Small intestine (tissue), 7 donors: ENCODE results near the gene FGD4. TPM values are rescaled to one million over a fixed set of nuclear protein-coding genes. Genes with fewer than 3 reads are reported as not detected.

Source experiments
- DNase-seq, 2 donors: peaks; one replicate each; pipeline versions ENCODE4 v3.0.0 to v3.0.0-alpha.2; 2013
- FAIRE-seq: peaks from 2 replicates; lab custom pipeline; 2012; peaks lifted over from hg19 to GRCh38; lab: Jason Lieb, UNC
- H3K27ac ChIP-seq, 3 donors: one replicate each; pipeline ENCODE4 v1.5.1; 2013; ENCODE audit warnings: low read length in 2 of 3, mild to moderate bottlenecking in 2 of 3, control low read depth in 1 of 3, inconsistent platforms in 1 of 3, low read depth in 1 of 3, moderate library complexity in 1 of 3
- H3K27me3 ChIP-seq, 3 donors: one replicate each; pipeline ENCODE4 v1.6.1; 2013; ENCODE audit warnings: low read length in 3 of 3, inconsistent platforms in 1 of 3; ENCODE audit not compliant: control insufficient read depth in 3 of 3, insufficient read depth in 3 of 3
- H3K36me3 ChIP-seq, 3 donors: one replicate each; pipeline ENCODE4 v1.6.1; 2013; ENCODE audit warnings: low read length in 3 of 3, inconsistent platforms in 1 of 3, low read depth in 1 of 3, mild to moderate bottlenecking in 1 of 3, moderate library complexity in 1 of 3; ENCODE audit not compliant: control insufficient read depth in 3 of 3, insufficient read depth in 2 of 3
- H3K4me1 ChIP-seq, 3 donors: one replicate each; pipeline ENCODE4 v1.6.1; 2013; ENCODE audit warnings: low read length in 2 of 3, inconsistent platforms in 1 of 3, low read depth in 1 of 3, mild to moderate bottlenecking in 1 of 3, moderate library complexity in 1 of 3; ENCODE audit not compliant: control insufficient read depth in 3 of 3, insufficient read depth in 2 of 3
- H3K4me3 ChIP-seq, 3 donors: one replicate each; pipeline ENCODE4 v1.5.1; 2013; ENCODE audit warnings: low read length in 3 of 3, control low read depth in 1 of 3, inconsistent platforms in 1 of 3, low read depth in 1 of 3, mild to moderate bottlenecking in 1 of 3, moderate library complexity in 1 of 3
- H3K9me3 ChIP-seq, 2 donors: one replicate each; pipeline ENCODE4 v1.6.1; 2013; ENCODE audit warnings: low read depth in 1 of 2, low read length in 1 of 2; ENCODE audit not compliant: control insufficient read depth in 2 of 2, insufficient read depth in 1 of 2
- WGBS, 3 donors: extraction: QIAGEN DNeasy Blood & Tissue Kit; methylation state at CpG; one replicate each; pipeline ENCODE4 v1.1.7; 2013; 5-methylcytosine and 5-hydroxymethylcytosine counted together
- polyA plus RNA-seq, 4 donors: library from polyadenylated mRNA; stranded (reverse) in 3 of 4; unstranded in 1 of 4; fragments of 200-250 nt in 3 of 4; fragments of 120-200 nt in 1 of 4; gene quantifications; one replicate each; pipeline versions ENCODE4 v1.2.1 to v1.2.3, GENCODE V29; 2013
- donor health status: healthy with polysubstance abuse.
- donor health status: control.
- donor health status: control.
- donor health status: Bipolar disorder and iron deficiency.
- donor health status: healthy.

The FGD4 gene
- polyA plus RNA-seq, 4 donors, result 8.2 to 21.4 (median 14.2) TPM

DNA sequence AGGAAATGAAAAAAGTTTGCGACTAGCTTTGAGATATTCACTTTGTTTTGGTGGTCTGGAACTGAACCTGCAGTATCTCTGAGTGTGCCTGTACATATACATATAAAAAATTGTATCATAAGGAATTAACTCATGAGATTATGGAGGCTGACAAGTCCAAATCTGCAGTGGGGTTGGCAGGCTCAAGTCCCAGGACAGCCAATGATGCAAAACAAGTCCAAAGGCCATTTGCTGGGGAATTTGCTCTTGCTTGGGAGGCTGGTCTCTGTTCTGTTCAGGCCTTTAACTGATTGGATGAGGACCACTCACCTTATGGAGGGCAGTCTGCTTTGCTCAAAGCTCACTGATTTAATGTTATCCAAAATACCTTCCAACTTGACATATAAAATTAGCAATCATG is 66.8 kb downstream of the FGD4 start:
- Histone ChIP-seq H3K4me1 (peaks cover 2 to 13% (median 6%) of the 10 kb centered on the region in 3 donors), H3K27me3 (no peaks in the 10 kb centered on the region)
- 94 to 100% (median 95%) methylated on average over 1 of the region's 1 CpG for WGBS, 3 donors

DNA sequence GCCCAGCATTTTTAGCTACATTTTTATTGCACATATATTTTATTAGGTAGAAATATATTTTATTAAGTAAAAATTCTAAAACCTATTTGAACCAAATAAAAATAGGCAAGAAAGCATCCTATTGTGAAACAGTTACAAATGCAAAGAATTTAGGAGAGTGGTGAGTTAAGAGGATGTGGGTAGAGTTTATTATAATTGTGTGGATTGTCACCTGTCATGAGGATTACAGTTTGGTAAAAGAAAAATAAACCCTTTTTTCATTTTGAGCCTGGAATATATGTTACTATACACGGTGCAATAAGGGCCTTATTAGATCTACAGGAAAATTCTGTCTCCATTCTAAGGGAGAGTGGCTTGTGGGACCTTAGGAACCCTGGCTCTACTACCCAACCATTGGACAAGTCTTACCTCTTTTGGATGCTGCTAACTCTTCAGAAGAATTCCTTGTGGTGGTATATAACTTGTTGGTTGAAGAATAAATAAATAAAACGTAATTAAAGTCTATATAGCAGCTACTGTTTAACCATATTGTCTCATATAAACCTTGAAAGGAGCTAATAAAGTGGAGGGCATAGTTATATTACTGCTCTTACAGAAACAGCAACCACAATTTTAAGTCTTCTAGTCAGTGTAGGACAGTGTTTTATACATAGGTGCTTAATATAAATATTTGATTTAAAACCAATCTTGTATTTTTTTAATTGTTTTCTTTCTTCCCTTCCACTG is 67.8 kb downstream of the FGD4 start:
- H3K27ac ChIP-seq, result no peak overlapping the region
- H3K36me3 ChIP-seq, result peaks cover 0 to 24% (median 2%) of the 10 kb centered on the region in 3 donors
- H3K4me1 ChIP-seq, result peaks cover 2 to 21% (median 8%) of the 10 kb centered on the region in 3 donors
- DNase-seq (no peak), FAIRE-seq (no peak)
- H3K9me3 ChIP-seq, result peaks cover 0 to 6% of the 10 kb centered on the region in 2 donors
- 42 to 47% (median 45%) methylated on average over 2 of the region's 2 CpGs for WGBS, 3 donors
- H3K27me3 ChIP-seq, result no peaks in the 10 kb centered on the region
- H3K4me3 ChIP-seq, result no peak overlapping the region

More for the DNA sequence above, 66.8 kb downstream of the FGD4 start:
- peaks cover 0 to 25% (median 2%) of the 10 kb centered on the region in 3 donors for H3K36me3 ChIP-seq
- DNase-seq, result peak in 1 of 2 donors; percentile 37
- FAIRE-seq, result no peak
- H3K4me3 ChIP-seq, result no peak overlapping the region
- peaks cover 0 to 6% of the 10 kb centered on the region in 2 donors for H3K9me3 ChIP-seq
- no peak overlapping the region for H3K27ac ChIP-seq

- H3K27ac ChIP-seq, result no peak overlapping the region
- no peak overlapping the region for H3K4me3 ChIP-seq
- peaks cover 0 to 10% of the 10 kb centered on the region in 2 donors for H3K9me3 ChIP-seq
- no peaks in the 10 kb centered on the region for H3K27me3 ChIP-seq
- peaks cover 0 to 23% (median 0%) of the 10 kb centered on the region in 3 donors for H3K36me3 ChIP-seq
- peaks cover 2 to 21% (median 8%) of the 10 kb centered on the region in 3 donors for H3K4me1 ChIP-seq
- FAIRE-seq (no peak), DNase-seq (no peak)
- WGBS, 3 donors, result 62 to 90% (median 74%) methylated on average over 10 of the region's 10 CpGs
These were observed 68.9 kb downstream of the FGD4 start for GRCh38 chr12:32467959-32468863.

DNA sequence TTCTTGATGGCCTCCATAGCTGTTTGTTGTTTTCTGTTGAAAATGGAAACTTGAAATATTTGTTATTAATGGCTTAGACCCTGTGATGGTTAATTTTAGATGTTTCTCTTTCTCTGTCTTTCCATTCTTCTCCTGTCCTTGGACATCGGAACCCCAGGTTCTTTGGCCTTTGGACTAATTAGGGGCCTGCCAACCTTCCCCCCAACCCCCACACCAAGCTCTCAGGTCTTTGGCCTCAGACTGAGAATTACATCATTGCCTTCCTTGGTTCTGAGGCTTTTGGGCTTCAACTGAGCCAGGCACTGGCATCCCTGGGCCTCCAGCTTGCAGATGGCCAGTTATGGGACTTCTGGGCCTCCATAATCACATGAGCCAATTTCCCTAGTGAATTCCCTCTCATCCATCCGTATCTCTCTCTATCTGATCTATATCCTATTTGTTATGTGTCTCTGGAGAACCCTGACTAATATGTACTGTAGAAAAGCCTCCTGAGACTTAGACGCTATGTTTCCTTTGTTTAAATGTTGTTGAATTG is 71.6 kb downstream of the FGD4 start:
- FAIRE-seq (no peak), DNase-seq (peak; percentile 59 to 61)
- Histone ChIP-seq H3K27ac (peak overlapping the region in 1 of 3 donors; percentile 66), H3K36me3 (peaks cover 0 to 28% (median 3%) of the 10 kb centered on the region in 3 donors), H3K4me3 (no peak overlapping the region), H3K27me3 (no peaks in the 10 kb centered on the region), H3K9me3 (peaks cover 0 to 13% of the 10 kb centered on the region in 2 donors), H3K4me1 (peaks cover 2 to 21% (median 8%) of the 10 kb centered on the region in 3 donors)
- 37 to 73% (median 44%) methylated on average over 3 of the region's 3 CpGs for WGBS, 3 donors

- Histone ChIP-seq H3K27ac (peak overlapping the region in 1 of 3 donors; percentile 66), H3K27me3 (no peaks in the 10 kb centered on the region), H3K4me3 (no peak overlapping the region), H3K4me1 (peaks cover 2 to 21% (median 8%) of the 10 kb centered on the region in 3 donors), H3K9me3 (peaks cover 0 to 7% of the 10 kb centered on the region in 2 donors), H3K36me3 (peaks cover 0 to 25% (median 3%) of the 10 kb centered on the region in 3 donors)
- WGBS, 3 donors, result 18 to 72% (median 48%) methylated on average over 1 of the region's 1 CpG
- FAIRE-seq (no peak), DNase-seq (peak; percentile 60 to 61)
These were observed 72.2 kb downstream of the FGD4 start for GRCh38 chr12:32471591-32472001.

DNA sequence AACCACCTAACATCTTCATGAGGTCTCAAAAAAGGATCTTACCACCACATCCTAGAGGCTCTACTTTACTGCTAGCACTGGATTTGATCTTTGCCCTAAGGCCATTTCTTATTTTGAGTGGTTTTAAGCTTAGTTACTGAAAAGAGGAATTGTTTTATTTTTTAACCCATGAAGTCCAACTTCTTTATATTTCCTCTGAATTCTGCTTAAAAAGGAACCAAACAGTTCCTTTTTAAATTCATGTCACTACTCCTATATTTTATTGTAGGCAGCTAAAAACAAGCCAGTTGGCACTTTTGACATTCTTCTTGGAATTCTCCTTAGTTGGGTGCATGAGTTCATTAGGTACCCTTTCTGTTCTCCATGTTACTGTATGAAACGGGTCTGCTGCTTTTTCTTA is 76.4 kb downstream of the FGD4 start:
- no peaks in the 10 kb centered on the region for H3K27me3 ChIP-seq
- FAIRE-seq, result no peak
- H3K9me3 ChIP-seq, result peaks cover 0 to 7% of the 10 kb centered on the region in 2 donors
- no peak overlapping the region for H3K4me3 ChIP-seq
- H3K4me1 ChIP-seq, result peaks cover 2 to 27% (median 4%) of the 10 kb centered on the region in 3 donors
- H3K36me3 ChIP-seq, result peaks cover 0 to 22% (median 3%) of the 10 kb centered on the region in 3 donors
- 86 to 94% (median 92%) methylated on average over 1 of the region's 1 CpG for WGBS, 3 donors
- no peak overlapping the region for H3K27ac ChIP-seq
- no peak for DNase-seq

- H3K4me1 ChIP-seq, result peaks cover 0 to 20% (median 2%) of the 10 kb centered on the region in 3 donors
- no peak overlapping the region for H3K27ac ChIP-seq
- no peaks in the 10 kb centered on the region for H3K27me3 ChIP-seq
- H3K4me3 ChIP-seq, result no peak overlapping the region
- H3K9me3 ChIP-seq, result peaks cover 0 to 7% of the 10 kb centered on the region in 2 donors
- FAIRE-seq, result no peak
- DNase-seq, result no peak
- 90 to 95% (median 92%) methylated on average over 3 of the region's 3 CpGs for WGBS, 3 donors
- peaks cover 0 to 26% (median 3%) of the 10 kb centered on the region in 3 donors for H3K36me3 ChIP-seq
These were observed 77.1 kb downstream of the FGD4 start for GRCh38 chr12:32476446-32476845.

- no peak overlapping the region for H3K27ac ChIP-seq
- DNase-seq (no peak), FAIRE-seq (no peak)
- peaks cover 0 to 3% of the 10 kb centered on the region in 2 donors for H3K9me3 ChIP-seq
- H3K27me3 ChIP-seq, result no peaks in the 10 kb centered on the region
- peaks cover 0 to 27% (median 3%) of the 10 kb centered on the region in 3 donors for H3K36me3 ChIP-seq
- peaks cover 0 to 14% (median 0%) of the 10 kb centered on the region in 3 donors for H3K4me1 ChIP-seq
- 67 to 88% (median 84%) methylated on average over 2 of the region's 2 CpGs for WGBS, 3 donors
- no peak overlapping the region for H3K4me3 ChIP-seq
These were observed 78.4 kb downstream of the FGD4 start for GRCh38 chr12:32477714-32478113.
